ENCODE measurements around the gene TXLNG.

TXLNG gene

DNA sequence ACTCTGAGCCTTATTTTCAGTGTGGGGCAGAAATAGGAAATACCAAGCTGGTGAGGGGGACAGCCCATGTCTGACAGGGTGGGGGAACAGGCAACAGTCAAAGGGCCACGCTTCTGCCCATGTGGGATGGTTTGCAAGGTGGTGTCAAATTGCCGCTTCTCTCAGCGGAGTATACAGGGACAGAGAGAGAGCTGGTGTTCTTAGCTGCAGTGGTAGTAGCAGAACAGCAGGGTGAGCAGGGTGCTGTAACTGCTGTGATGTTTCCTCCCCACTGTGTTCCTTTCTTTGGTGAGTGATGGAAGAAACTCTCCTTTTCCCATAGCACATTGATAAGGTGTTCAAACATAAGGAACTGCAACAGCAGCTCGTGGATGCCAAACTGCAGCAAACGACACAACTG, 46.0 kb downstream of the TXLNG start:
- Histone ChIP-seq H3K4me3 (ENCODE audit: low read depth, low read length) (no peak overlapping the region), H3K9me3 (ENCODE audit: control insufficient read depth, insufficient read depth, low read depth, low read length) (no peaks in the 10 kb centered on the region), H3K36me3 (ENCODE audit: control insufficient read depth in 2 of 2, insufficient read depth in 1 of 2, low read length in 2 of 2) (peaks cover 28 to 84% of the 10 kb centered on the region in 2 experiments), H3K4me1 (ENCODE audit: control insufficient read depth, insufficient read depth, low read length) (peaks cover 7% of the 10 kb centered on the region), H3K27ac (ENCODE audit: extremely low read depth, low read depth, low read length) (no peak overlapping the region)
- CTCF ChIA-PET = interaction anchor here (0.5 to 1.1 kb wide), 3 partner anchors 10 to 60 kb away, joined by 3 to 5 read pairs (median 5); no protein-coding TSS in a partner anchor
- TF ChIP-seq ZFP37 (tag by site-specific recombination; IDR thresholded peaks at IDR 0.05) = no peak
- TF ChIP-seq, protein P1, sequence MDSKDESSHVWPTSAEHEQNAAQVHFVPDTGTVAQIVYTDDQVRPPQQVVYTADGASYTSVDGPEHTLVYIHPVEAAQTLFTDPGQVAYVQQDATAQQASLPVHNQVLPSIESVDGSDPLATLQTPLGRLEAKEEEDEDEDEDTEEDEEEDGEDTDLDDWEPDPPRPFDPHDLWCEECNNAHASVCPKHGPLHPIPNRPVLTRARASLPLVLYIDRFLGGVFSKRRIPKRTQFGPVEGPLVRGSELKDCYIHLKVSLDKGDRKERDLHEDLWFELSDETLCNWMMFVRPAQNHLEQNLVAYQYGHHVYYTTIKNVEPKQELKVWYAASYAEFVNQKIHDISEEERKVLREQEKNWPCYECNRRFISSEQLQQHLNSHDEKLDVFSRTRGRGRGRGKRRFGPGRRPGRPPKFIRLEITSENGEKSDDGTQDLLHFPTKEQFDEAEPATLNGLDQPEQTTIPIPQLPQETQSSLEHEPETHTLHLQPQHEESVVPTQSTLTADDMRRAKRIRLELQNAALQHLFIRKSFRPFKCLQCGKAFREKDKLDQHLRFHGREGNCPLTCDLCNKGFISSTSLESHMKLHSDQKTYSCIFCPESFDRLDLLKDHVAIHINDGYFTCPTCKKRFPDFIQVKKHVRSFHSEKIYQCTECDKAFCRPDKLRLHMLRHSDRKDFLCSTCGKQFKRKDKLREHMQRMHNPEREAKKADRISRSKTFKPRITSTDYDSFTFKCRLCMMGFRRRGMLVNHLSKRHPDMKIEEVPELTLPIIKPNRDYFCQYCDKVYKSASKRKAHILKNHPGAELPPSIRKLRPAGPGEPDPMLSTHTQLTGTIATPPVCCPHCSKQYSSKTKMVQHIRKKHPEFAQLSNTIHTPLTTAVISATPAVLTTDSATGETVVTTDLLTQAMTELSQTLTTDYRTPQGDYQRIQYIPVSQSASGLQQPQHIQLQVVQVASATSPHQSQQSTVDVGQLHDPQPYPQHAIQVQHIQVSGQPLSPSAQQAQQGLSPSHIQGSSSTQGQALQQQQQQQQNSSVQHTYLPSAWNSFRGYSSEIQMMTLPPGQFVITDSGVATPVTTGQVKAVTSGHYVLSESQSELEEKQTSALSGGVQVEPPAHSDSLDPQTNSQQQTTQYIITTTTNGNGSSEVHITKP (tag by site-specific recombination; IDR thresholded peaks at IDR 0.05) = peak; percentile 90
- TF ChIP-seq ZIC2 (tag by site-specific recombination; IDR thresholded peaks at IDR 0.05) = 0 out of 2 replicates have a peak, but pooled peaks have one; percentile 16
- TF ChIP-seq YY2 (tag by site-specific recombination; IDR thresholded peaks at IDR 0.05) = no peak
- no peak for TF ChIP-seq GFI1B (tag by site-specific recombination; IDR thresholded peaks at IDR 0.05)
- no peak for TF ChIP-seq ZNF174 (tag by site-specific recombination; IDR thresholded peaks at IDR 0.05)
- TF ChIP-seq, protein P2, sequence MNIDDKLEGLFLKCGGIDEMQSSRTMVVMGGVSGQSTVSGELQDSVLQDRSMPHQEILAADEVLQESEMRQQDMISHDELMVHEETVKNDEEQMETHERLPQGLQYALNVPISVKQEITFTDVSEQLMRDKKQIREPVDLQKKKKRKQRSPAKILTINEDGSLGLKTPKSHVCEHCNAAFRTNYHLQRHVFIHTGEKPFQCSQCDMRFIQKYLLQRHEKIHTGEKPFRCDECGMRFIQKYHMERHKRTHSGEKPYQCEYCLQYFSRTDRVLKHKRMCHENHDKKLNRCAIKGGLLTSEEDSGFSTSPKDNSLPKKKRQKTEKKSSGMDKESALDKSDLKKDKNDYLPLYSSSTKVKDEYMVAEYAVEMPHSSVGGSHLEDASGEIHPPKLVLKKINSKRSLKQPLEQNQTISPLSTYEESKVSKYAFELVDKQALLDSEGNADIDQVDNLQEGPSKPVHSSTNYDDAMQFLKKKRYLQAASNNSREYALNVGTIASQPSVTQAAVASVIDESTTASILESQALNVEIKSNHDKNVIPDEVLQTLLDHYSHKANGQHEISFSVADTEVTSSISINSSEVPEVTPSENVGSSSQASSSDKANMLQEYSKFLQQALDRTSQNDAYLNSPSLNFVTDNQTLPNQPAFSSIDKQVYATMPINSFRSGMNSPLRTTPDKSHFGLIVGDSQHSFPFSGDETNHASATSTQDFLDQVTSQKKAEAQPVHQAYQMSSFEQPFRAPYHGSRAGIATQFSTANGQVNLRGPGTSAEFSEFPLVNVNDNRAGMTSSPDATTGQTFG (tag by site-specific recombination; IDR thresholded peaks at IDR 0.05; ENCODE audit: borderline replicate concordance) = no peak
- TF ChIP-seq ZNF24 (tag by site-specific recombination; IDR thresholded peaks at IDR 0.05) = no peak
- TF ChIP-seq, protein P3, sequence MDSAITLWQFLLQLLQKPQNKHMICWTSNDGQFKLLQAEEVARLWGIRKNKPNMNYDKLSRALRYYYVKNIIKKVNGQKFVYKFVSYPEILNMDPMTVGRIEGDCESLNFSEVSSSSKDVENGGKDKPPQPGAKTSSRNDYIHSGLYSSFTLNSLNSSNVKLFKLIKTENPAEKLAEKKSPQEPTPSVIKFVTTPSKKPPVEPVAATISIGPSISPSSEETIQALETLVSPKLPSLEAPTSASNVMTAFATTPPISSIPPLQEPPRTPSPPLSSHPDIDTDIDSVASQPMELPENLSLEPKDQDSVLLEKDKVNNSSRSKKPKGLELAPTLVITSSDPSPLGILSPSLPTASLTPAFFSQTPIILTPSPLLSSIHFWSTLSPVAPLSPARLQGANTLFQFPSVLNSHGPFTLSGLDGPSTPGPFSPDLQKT (IDR thresholded peaks at IDR 0.05; ENCODE audit: borderline replicate concordance, low read depth, low read length) = no peak
- TF ChIP-seq, protein P4, sequence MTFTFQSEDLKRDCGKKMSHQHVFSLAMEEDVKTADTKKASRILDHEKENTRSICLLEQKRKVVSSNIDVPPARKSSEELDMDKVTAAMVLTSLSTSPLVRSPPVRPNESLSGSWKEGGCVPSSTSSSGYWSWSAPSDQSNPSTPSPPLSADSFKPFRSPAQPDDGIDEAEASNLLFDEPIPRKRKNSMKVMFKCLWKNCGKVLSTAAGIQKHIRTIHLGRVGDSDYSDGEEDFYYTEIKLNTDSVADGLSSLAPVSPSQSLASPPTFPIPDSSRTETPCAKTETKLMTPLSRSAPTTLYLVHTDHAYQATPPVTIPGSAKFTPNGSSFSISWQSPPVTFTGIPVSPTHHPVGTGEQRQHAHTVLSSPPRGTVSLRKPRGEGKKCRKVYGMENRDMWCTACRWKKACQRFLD (tag by site-specific recombination; IDR thresholded peaks at IDR 0.05) = no peak
- TF ChIP-seq, protein P5, sequence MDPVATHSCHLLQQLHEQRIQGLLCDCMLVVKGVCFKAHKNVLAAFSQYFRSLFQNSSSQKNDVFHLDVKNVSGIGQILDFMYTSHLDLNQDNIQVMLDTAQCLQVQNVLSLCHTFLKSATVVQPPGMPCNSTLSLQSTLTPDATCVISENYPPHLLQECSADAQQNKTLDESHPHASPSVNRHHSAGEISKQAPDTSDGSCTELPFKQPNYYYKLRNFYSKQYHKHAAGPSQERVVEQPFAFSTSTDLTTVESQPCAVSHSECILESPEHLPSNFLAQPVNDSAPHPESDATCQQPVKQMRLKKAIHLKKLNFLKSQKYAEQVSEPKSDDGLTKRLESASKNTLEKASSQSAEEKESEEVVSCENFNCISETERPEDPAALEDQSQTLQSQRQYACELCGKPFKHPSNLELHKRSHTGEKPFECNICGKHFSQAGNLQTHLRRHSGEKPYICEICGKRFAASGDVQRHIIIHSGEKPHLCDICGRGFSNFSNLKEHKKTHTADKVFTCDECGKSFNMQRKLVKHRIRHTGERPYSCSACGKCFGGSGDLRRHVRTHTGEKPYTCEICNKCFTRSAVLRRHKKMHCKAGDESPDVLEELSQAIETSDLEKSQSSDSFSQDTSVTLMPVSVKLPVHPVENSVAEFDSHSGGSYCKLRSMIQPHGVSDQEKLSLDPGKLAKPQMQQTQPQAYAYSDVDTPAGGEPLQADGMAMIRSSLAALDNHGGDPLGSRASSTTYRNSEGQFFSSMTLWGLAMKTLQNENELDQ (tag by site-specific recombination; IDR thresholded peaks at IDR 0.05; ENCODE audit: low read depth) = no peak
- TF ChIP-seq ZXDB (tag by site-specific recombination; IDR thresholded peaks at IDR 0.05) = no peak
- TF ChIP-seq ZNF600 (tag by site-specific recombination; IDR thresholded peaks at IDR 0.05) = peak; percentile 70; the same call in 1 of the 2 replicates
- no peak for TF ChIP-seq ZNF140 (tag by site-specific recombination; IDR thresholded peaks at IDR 0.05)
- TF ChIP-seq, protein P6, sequence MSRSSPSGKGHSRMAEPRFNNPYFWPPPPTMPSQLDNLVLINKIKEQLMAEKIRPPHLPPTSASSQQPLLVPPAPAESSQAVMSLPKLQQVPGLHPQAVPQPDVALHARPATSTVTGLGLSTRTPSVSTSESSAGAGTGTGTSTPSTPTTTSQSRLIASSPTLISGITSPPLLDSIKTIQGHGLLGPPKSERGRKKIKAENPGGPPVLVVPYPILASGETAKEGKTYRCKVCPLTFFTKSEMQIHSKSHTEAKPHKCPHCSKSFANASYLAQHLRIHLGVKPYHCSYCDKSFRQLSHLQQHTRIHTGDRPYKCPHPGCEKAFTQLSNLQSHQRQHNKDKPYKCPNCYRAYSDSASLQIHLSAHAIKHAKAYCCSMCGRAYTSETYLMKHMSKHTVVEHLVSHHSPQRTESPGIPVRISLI (tag by site-specific recombination; IDR thresholded peaks at IDR 0.05) = no peak
- POLR2A ChIA-PET = interaction anchor here (0.8 kb wide), 2 partner anchors 19 to 113 kb away, joined by 3 to 4 read pairs; partner anchors contain the start of gene SYAP1
